IPS DF 6.9 (cell line): ENCODE results near the gene TSPOAP1.

ENCODE experiments used
- DNase-seq: peaks from one replicate; pipeline ENCODE4 v3.0.0-alpha.2; 2013; ENCODE audit warnings: low read depth, low spot score
- H3K27ac ChIP-seq: one replicate; pipeline ENCODE4 v1.5.1; 2013; ENCODE audit warnings: low read length, control low read depth
- H3K27me3 ChIP-seq: 2 replicates; pipeline ENCODE4 v1.6.1; 2013; ENCODE audit warnings: mild to moderate bottlenecking, low read length; ENCODE audit not compliant: control insufficient read depth, insufficient read depth
- H3K36me3 ChIP-seq: 2 replicates; pipeline ENCODE4 v1.6.1; 2013; ENCODE audit warnings: low read length; ENCODE audit not compliant: control insufficient read depth, insufficient read depth
- H3K4me1 ChIP-seq: 2 replicates; pipeline ENCODE4 v1.6.1; 2013; ENCODE audit warnings: low read length; ENCODE audit not compliant: control insufficient read depth, insufficient read depth
- H3K4me3 ChIP-seq: 2 replicates; pipeline ENCODE4 v1.5.1; 2013; ENCODE audit warnings: mild to moderate bottlenecking, low read length
- H3K9me3 ChIP-seq: 2 replicates; pipeline ENCODE4 v1.6.1; 2013; ENCODE audit warnings: low read length, inconsistent platforms; ENCODE audit not compliant: control insufficient read depth, insufficient read depth
- WGBS: extraction: QIAGEN DNeasy Blood & Tissue Kit; methylation state at CpG from one replicate; pipeline ENCODE4 v1.1.7; 2013; ENCODE audit warnings: mixed read lengths, missing lambda C conversion rate; ENCODE audit not compliant: insufficient read length, insufficient coverage; 5-methylcytosine and 5-hydroxymethylcytosine counted together

TSPOAP1 gene

DNA sequence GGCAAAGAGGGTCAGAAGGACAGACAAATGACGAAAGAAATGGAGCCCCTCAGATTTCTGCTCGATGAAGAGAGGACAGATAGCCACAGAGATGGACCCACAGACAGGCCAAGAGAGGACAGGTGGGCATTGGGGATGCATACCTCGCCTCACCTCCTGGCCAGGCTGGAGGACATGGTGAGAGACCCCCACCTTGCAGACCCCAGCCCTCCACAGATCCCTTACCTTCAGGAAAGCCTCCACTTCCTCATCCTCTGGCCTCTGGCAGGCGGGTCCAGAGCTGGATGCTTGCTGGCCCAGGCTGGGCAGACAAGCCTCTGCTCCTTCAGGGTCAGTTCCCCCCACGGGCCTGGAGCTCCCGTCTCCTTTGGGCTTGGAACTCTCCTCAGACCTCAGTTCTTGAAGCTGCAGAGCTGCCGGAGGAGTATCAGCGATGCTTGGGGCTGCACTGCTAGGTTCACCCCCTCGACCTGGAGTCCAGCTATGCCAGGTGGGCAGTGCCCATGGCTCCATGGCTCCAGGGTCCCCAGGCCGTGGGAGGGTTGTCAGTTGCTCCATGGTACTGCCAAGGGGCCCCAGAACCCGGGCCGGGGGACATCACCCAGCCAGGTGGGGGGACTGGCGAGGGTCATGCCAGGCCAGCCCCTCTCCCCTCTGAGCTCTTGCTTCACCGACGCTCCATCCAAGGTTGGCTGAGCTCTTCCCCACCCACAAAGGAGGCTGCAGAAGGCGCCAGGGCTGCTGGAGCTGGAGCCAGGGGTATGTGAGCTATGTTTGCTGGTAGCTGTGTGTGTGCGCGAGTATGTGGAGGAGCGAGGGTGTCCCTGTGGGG, 1.0 kb downstream of the TSPOAP1 start:
- H3K9me3 ChIP-seq: no peaks in the 10 kb centered on the region
- no peak overlapping the region for H3K27ac ChIP-seq
- no peaks in the 10 kb centered on the region for H3K36me3 ChIP-seq
- WGBS: no CpG with 5 or more reads among the region's 19 CpGs
- H3K4me1 ChIP-seq: peaks cover 19% of the 10 kb centered on the region
- H3K27me3 ChIP-seq: no peaks in the 10 kb centered on the region; the same call in 1 of the 2 replicates
- no peak for DNase-seq
- H3K4me3 ChIP-seq: no peak overlapping the region

DNA sequence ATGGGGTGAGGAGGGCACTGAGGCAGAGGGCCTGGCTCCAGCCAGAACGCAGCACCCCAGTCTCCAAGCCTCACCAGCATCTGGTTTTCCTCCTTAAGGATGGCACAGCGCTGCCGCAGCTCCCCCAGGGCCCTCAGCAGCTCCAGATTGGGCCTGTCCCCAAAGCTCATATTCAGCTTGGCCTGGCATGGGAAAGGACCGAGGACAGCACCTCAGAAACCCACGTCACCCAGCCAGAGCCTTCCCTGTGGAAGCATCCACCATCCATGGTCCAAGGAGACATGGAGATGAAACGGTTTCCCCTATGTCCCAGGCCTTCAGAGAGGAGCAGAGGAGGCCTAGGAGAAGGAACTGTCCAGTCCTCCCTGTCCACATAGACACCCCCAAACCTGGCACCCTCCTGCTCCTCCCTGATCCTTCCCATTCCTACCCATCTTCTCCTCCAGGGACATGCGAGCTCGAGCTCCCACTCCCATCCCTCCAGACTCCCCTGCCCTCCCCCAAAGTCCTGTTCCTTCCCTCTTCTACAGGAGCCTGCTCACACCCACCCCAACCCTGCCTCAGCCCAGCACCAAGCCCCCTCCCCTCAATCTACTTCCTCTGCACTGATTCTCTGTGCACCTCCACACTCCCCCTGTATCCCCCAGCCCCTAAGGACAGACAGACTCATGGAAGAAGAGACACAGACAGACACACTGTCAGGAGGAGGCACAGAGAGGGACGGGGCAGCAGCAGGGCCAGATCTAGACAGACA, 1.8 kb downstream of the TSPOAP1 start:
- no peaks in the 10 kb centered on the region; the same call in 1 of the 2 replicates for H3K27me3 ChIP-seq

DNA sequence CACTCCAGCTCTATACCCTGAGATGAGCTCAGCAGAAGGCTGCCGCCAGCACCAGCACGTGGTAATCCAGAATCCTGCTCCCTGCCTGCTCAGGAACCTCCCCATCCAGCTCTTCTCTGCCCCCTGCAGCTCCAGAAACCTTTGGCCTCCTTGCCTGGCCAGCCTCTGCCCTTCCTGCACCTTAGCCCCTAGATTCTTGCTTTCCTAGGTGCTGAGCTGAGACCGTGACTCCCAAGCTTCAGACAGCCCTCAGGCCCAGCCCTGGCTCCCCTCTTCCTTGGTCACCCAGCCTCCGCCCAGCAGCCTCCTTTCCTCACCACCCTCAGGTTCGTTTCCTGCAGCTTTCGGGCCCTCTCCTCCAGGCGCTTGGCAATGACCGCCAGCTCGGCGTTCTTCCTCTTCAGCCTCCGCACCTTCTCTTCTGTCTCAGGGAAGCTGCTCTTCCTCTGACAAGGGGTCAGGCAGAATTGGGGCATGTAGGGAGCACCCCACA, 2.6 kb downstream of the TSPOAP1 start:
- Histone ChIP-seq H3K4me3 (no peak overlapping the region), H3K9me3 (no peaks in the 10 kb centered on the region), H3K36me3 (no peaks in the 10 kb centered on the region), H3K4me1 (peaks cover 13% of the 10 kb centered on the region), H3K27ac (no peak overlapping the region), H3K27me3 (no peaks in the 10 kb centered on the region; the same call in 1 of the 2 replicates)
- no peak for DNase-seq
- no CpG with 5 or more reads among the region's 11 CpGs for WGBS

More for the DNA sequence above, 1.8 kb downstream of the TSPOAP1 start:
- no peak overlapping the region for H3K4me3 ChIP-seq
- H3K4me1 ChIP-seq: peaks cover 19% of the 10 kb centered on the region
- H3K27ac ChIP-seq: no peak overlapping the region
- WGBS: no CpG with 5 or more reads among the region's 9 CpGs
- no peak for DNase-seq
- no peaks in the 10 kb centered on the region for H3K36me3 ChIP-seq
- H3K9me3 ChIP-seq: no peaks in the 10 kb centered on the region

DNA sequence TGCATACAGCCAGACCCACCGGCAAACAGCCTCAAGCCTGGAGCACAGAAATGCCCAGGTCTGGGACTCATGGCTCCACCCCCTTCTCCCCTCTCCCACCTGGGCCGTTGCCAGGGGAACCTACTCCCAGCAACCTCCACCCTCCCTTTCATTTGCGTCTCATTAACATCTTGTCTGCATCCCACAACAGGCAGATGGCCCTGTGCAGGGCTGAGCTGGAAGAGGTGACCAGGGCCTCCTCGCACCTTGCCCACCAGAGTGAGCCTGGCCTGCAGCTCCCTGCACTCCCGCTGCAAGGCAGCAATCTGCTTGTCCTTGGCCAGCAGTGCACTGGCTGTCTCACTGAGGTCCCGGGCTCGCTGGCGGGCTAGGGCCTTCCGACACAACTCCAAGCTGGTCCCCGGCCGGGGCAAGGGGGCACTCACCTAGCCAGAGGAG, 3.3 kb downstream of the TSPOAP1 start:
- Histone ChIP-seq H3K27me3 (no peaks in the 10 kb centered on the region; the same call in 1 of the 2 replicates), H3K9me3 (no peaks in the 10 kb centered on the region), H3K4me1 (peaks cover 8% of the 10 kb centered on the region), H3K36me3 (no peaks in the 10 kb centered on the region), H3K4me3 (no peak overlapping the region), H3K27ac (no peak overlapping the region)
- no CpG with 5 or more reads among the region's 11 CpGs for WGBS
- no peak for DNase-seq

DNA sequence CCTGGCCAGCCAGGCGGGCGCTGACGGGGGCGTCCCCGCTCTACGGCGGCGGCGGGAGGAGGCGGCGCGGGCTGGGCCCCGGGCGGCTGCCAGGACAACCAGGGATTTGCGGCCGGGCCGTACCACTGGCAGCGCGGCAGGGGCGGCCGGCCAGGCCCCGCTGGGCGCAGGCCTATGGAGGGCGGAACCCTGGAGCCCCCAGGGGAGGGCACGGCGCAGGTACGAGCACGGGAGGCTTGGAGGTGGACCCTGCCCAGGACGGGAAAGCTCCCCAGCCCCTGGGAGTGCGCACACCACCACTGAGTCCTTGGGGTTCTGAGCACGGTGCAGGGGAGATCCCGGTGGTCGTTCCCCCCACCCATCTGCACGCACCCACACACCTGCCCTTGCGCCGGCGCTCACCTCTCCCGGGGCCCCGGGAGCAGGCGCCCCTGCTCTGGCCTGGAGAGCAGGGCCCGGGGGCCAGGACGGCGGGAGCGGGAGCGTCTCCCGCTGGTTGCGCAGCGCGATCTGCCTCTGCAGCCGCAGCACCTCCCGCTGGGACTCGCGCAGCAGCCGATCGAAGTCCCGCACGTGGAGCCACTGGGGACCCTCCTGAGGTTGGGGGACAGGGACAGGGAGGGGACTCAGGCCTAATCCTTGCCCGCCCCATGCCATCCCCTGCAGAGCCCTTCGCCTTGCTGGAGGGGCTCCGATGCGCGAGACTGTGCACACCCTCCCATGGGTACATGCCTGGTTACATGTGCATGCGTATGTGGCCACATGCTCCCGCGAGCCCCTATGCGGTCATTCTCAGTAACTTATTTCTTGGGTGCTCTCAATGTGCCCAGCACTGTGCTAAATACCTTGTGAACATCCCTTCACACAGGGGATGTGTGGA, 3.9 kb downstream of the TSPOAP1 start:
- Histone ChIP-seq H3K9me3 (no peaks in the 10 kb centered on the region), H3K27ac (no peak overlapping the region), H3K27me3 (no peaks in the 10 kb centered on the region; the same call in 1 of the 2 replicates), H3K4me1 (peaks cover 8% of the 10 kb centered on the region), H3K36me3 (no peaks in the 10 kb centered on the region), H3K4me3 (peak overlapping the region; percentile 46; the same call in 1 of the 2 replicates)
- WGBS: no CpG with 5 or more reads among the region's 66 CpGs
- DNase-seq: no peak

DNA sequence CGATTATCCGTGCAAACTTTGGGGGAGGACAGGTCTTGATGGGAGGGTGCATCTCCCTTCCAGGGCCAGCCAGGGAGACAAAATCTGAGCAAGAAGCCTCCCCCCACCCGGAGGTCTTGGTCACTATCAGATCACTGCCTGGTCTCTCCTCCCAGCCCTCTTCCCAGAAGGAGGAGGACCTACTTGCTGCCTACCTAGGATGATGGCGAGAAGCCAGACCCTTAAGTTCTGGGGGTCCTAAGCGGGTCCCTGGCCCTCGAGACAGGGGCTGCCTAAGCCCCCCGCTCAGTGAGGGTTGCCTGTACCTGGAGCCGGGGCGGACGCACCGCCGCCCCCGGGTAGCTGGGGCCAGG, 4.6 kb downstream of the TSPOAP1 start:
- WGBS: no CpG with 5 or more reads among the region's 13 CpGs
- H3K4me3 ChIP-seq: peak overlapping the region; percentile 46; the same call in 1 of the 2 replicates

DNA sequence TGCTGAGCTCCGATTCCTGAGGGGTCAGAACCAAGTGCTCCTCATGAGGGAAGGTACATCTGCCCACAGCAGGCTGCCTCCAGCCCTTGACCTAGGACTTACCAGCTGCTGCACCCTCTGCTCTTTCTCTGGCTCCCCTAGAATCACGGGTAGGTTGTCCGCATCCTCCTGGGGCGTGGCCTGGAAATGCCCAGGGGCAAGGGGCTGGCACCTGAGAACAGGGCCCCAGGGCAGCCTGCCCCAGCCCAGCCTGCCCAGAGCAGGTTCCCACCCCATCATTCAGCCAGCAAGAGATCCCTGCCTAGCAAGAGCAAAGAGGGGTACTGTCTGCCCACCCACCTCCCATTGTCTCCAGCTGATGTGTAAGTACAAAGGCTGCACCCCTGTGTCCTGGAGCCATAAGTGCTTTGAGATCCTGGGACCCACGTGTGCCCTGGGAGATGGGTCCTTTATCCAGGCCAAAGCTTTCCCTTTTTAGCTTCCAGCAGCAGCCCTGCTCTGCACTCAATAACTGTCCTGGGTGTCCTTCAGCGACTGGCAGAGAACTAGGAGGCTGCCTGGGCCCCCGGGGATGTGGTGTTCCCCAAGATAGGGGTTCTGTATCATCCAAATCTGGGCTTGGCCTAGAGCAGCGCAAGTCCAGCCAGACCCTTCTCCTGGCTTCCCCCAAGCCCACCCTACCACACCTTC, 5.1 kb downstream of the TSPOAP1 start:
- Histone ChIP-seq H3K27me3 (no peaks in the 10 kb centered on the region; the same call in 1 of the 2 replicates), H3K27ac (no peak overlapping the region), H3K36me3 (no peaks in the 10 kb centered on the region; the same call in 1 of the 2 replicates), H3K4me3 (no peak overlapping the region), H3K4me1 (peaks cover 4% of the 10 kb centered on the region), H3K9me3 (no peaks in the 10 kb centered on the region)
- no CpG with 5 or more reads among the region's 8 CpGs for WGBS
- DNase-seq: no peak

More for the DNA sequence above, 4.6 kb downstream of the TSPOAP1 start:
- Histone ChIP-seq H3K36me3 (no peaks in the 10 kb centered on the region; the same call in 1 of the 2 replicates), H3K27me3 (no peaks in the 10 kb centered on the region; the same call in 1 of the 2 replicates), H3K4me1 (peaks cover 6% of the 10 kb centered on the region), H3K27ac (no peak overlapping the region), H3K9me3 (no peaks in the 10 kb centered on the region)
- no peak for DNase-seq

DNA sequence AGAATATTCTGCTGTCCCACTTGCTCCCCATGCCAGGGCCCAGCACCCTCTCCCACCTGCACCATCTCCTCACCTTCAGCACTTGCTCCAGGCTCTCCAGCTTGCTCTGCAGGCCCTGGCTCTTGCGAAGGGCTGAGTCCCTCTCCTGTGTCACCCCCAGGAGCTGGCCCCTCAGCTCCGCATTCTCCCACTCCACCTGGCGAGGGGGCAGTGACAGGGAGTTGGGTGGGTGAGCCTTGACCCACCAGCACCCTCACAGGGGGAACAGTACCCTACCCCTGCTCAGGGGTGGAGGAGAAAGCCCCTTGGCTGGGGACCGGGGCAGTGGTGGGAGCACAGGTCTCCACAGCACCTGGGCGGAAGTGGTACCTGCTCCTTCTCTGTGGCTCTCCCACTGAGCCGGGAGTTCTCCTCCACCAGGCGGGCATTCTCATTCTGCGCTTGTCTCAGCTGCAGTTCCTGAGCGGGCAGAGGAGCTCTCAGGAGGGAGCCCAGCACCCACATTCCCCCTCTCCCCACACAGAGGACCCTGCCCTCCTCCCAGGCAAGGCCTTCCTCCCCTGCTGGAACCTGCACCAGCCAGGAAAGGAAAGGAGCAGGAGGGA, 5.9 kb downstream of the TSPOAP1 start:
- Histone ChIP-seq H3K4me1 (peaks cover 4% of the 10 kb centered on the region), H3K36me3 (no peaks in the 10 kb centered on the region; the same call in 1 of the 2 replicates), H3K27me3 (no peaks in the 10 kb centered on the region; the same call in 1 of the 2 replicates), H3K4me3 (no peak overlapping the region), H3K9me3 (no peaks in the 10 kb centered on the region), H3K27ac (no peak overlapping the region)
- no peak for DNase-seq
- no CpG with 5 or more reads among the region's 9 CpGs for WGBS
